Ovary (tissue), 3 donors: Measurements from ENCODE around the gene FGF12.

Source experiments
- EP300 ChIP-seq: sonication (generic); formaldehyde crosslinking; IDR thresholded peaks from one replicate; pipeline ENCODE4 v1.6.1; 2017; ENCODE audit warnings: antibody characterized with exemption
- POLR2A ChIP-seq: fragments of 450-650 bp; IDR thresholded peaks from one replicate; pipeline ENCODE4 v1.6.1; 2017; ENCODE audit warnings: antibody characterized with exemption, mild to moderate bottlenecking, moderate library complexity
- TF ChIP-seq, protein P1 (sequence below), 3 donors: fragments of 450-650 bp in 2 of 3; fragments of 200-600 bp in 1 of 3; IDR thresholded peaks; one replicate each; pipeline versions ENCODE4 v1.5.1 to v1.8.0; 2016 to 2022; ENCODE audit warnings: antibody characterized with exemption in 3 of 3, mild to moderate bottlenecking in 1 of 3
- donor health status: DM: no; HTN: no; CAD: no.

GRCh38 chr3:192750201-192750600 is 22.9 kb upstream of the FGF12 start:
- TF ChIP-seq, protein P1, sequence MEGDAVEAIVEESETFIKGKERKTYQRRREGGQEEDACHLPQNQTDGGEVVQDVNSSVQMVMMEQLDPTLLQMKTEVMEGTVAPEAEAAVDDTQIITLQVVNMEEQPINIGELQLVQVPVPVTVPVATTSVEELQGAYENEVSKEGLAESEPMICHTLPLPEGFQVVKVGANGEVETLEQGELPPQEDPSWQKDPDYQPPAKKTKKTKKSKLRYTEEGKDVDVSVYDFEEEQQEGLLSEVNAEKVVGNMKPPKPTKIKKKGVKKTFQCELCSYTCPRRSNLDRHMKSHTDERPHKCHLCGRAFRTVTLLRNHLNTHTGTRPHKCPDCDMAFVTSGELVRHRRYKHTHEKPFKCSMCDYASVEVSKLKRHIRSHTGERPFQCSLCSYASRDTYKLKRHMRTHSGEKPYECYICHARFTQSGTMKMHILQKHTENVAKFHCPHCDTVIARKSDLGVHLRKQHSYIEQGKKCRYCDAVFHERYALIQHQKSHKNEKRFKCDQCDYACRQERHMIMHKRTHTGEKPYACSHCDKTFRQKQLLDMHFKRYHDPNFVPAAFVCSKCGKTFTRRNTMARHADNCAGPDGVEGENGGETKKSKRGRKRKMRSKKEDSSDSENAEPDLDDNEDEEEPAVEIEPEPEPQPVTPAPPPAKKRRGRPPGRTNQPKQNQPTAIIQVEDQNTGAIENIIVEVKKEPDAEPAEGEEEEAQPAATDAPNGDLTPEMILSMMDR (IDR thresholded peaks at IDR 0.05): no peak
- TF ChIP-seq POLR2A (no peak), EP300 (no peak)
